Osteocyte (in vitro differentiated cells): ENCODE measurements around the gene MRPL10. TPM values are rescaled to one million over a fixed set of nuclear protein-coding genes. Genes with fewer than 3 reads are reported as not detected.

ENCODE experiments used
- DNase-seq: peaks from one replicate; pipeline ENCODE4 v3.0.0; 2021; ENCODE audit warnings: mixed read lengths; ENCODE audit not compliant: unreplicated experiment; ENCODE audit errors: extremely low spot score
- H3K27ac Mint-ChIP-seq: one replicate; pipeline ENCODE4 v1.8.0; 2021; ENCODE audit warnings: mild to moderate bottlenecking, mixed read lengths; ENCODE audit not compliant: unreplicated experiment
- H3K27me3 Mint-ChIP-seq: one replicate; pipeline ENCODE4 v1.8.0; 2021; ENCODE audit warnings: mixed read lengths; ENCODE audit not compliant: unreplicated experiment
- H3K36me3 Mint-ChIP-seq: one replicate; pipeline ENCODE4 v1.8.0; 2021; ENCODE audit warnings: mixed read lengths; ENCODE audit not compliant: unreplicated experiment
- H3K4me1 Mint-ChIP-seq: one replicate; pipeline ENCODE4 v1.8.0; 2021; ENCODE audit warnings: mixed read lengths; ENCODE audit not compliant: unreplicated experiment
- H3K4me3 Mint-ChIP-seq: one replicate; pipeline ENCODE4 v1.8.0; 2021; ENCODE audit warnings: mild to moderate bottlenecking, moderate library complexity, mixed read lengths; ENCODE audit not compliant: unreplicated experiment
- H3K9me3 Mint-ChIP-seq: one replicate; pipeline ENCODE4 v1.8.0; 2021; ENCODE audit warnings: mixed read lengths; ENCODE audit not compliant: unreplicated experiment
- total RNA-seq: library from RNA; stranded (reverse); gene quantifications from 2 replicates; pipeline ENCODE4 v1.2.1, GENCODE V29; 2021
- TF ChIP-seq, protein P1 (sequence below): fragments of 200-600 bp; sonication (generic); IDR thresholded peaks from 2 replicates; pipeline ENCODE4 v1.5.0; 2021; ENCODE audit warnings: antibody characterized with exemption, mild to moderate bottlenecking, moderate library complexity

Gene MRPL10
- total RNA-seq, 1 donor from 2014 or later: 41.8 TPM

DNA sequence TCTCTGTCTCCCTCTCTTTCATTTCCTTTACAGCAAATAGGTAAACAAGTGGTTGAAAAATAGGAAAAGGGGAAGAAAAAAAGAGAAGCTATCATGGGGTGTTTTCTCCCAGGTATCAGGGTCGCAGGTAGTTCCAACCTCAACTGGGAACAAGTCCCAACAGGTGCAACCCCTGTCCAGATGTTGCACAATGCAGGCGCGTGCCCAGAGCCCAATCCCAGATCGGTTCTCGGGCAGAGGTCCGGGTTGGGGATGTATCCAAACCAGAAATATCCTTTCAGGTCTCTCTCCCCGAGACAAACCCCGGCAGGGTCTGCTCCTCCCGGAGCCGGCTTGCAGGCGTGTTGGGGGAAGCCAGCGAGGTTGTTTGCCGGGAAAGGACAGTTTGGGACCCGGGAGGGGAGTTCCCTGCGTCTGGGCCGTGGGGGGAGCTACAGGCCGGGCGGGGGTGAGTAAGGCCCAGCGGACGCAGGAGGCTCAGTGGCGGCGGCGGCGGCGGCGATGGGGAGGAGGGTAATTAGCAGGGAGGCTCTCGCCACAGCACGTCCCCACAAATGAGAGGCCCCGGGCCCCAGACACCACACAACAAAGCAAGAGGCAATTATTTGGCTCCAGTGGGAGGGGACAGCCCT lies 40.8 kb upstream of the MRPL10 start:
- H3K27ac Mint-ChIP-seq: no peak overlapping the region
- peaks cover 31% of the 10 kb centered on the region for H3K4me1 Mint-ChIP-seq
- no peaks in the 10 kb centered on the region for H3K9me3 Mint-ChIP-seq
- H3K4me3 Mint-ChIP-seq: no peak overlapping the region
- no peaks in the 10 kb centered on the region for H3K36me3 Mint-ChIP-seq
- H3K27me3 Mint-ChIP-seq: peaks cover 32% of the 10 kb centered on the region
- DNase-seq: no peak
- TF ChIP-seq, protein P1, sequence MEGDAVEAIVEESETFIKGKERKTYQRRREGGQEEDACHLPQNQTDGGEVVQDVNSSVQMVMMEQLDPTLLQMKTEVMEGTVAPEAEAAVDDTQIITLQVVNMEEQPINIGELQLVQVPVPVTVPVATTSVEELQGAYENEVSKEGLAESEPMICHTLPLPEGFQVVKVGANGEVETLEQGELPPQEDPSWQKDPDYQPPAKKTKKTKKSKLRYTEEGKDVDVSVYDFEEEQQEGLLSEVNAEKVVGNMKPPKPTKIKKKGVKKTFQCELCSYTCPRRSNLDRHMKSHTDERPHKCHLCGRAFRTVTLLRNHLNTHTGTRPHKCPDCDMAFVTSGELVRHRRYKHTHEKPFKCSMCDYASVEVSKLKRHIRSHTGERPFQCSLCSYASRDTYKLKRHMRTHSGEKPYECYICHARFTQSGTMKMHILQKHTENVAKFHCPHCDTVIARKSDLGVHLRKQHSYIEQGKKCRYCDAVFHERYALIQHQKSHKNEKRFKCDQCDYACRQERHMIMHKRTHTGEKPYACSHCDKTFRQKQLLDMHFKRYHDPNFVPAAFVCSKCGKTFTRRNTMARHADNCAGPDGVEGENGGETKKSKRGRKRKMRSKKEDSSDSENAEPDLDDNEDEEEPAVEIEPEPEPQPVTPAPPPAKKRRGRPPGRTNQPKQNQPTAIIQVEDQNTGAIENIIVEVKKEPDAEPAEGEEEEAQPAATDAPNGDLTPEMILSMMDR: no peak

DNA sequence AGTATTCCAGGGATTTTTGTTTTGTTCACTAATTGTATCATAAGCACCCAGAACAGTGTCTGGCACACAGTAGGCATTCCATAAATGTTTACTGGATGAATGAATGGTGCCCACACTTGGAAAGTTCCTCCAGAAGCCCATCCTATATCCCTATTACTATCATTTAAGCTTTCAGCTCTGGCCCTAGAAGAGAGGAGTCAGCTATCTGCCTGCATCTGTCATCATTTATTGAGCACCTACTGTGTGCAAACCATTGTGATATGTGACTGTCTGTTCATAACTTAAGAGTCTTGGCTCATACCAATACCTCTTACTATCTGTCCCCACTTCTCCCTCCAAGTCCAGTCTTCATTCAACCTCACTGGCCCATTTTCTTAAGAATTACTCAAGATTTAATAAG lies 39.7 kb upstream of the MRPL10 start:
- Mint-ChIP-seq H3K9me3 (no peaks in the 10 kb centered on the region), H3K4me1 (peaks cover 31% of the 10 kb centered on the region), H3K36me3 (no peaks in the 10 kb centered on the region), H3K4me3 (no peak overlapping the region), H3K27me3 (peaks cover 32% of the 10 kb centered on the region), H3K27ac (no peak overlapping the region)
- no peak for DNase-seq
- TF ChIP-seq, protein P1: no peak

DNA sequence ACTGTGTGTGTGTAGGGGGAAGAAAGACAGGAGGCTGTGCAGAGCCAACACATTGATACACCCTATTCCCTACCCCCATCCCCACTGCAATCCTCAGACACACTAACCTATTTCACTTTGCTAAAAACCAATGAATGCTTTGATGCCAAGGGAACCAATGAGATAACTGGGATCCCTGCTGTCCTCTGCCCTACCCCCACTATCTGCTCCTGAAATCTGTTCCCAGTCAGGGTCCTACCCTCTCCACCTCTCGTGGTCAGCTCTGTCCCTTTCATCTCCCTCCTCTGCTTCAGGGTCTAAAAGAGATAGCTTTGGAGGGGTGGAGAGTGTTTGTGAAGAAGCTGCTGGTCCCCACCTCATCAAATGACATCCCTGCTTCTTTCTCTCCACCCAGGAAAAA lies 38.7 kb upstream of the MRPL10 start:
- Mint-ChIP-seq H3K27ac (no peak overlapping the region), H3K4me3 (no peak overlapping the region), H3K36me3 (no peaks in the 10 kb centered on the region), H3K27me3 (peaks cover 32% of the 10 kb centered on the region), H3K4me1 (peaks cover 25% of the 10 kb centered on the region), H3K9me3 (no peaks in the 10 kb centered on the region)
- TF ChIP-seq, protein P1: no peak
- no peak for DNase-seq

DNA sequence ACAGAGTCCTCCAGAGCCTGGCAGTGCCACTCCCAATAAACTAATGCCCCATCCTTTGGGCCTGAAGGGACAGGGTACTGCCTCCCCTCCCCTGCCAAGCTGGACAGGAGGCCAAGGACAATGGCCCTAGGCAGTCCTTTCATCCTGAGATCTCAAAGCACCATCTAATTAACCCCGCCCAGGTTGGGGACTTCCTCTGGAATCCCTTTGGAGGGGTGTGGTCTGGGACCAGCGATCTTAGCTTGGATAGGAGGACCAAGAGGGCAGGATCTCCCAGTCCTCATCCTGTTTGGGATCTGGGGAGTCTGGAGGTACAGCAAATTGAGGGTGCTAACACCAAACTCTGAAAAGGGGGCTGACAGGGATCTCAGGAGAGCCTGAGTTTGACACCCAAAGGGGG lies 37.8 kb upstream of the MRPL10 start:
- peaks cover 23% of the 10 kb centered on the region for H3K4me1 Mint-ChIP-seq
- H3K36me3 Mint-ChIP-seq: no peaks in the 10 kb centered on the region

GRCh38 chr17:47867813-47868533 lies 36.6 kb upstream of the MRPL10 start:
- peaks cover 2% of the 10 kb centered on the region for H3K36me3 Mint-ChIP-seq
- TF ChIP-seq, protein P1: no peak
- peaks cover 24% of the 10 kb centered on the region for H3K27me3 Mint-ChIP-seq
- no peaks in the 10 kb centered on the region for H3K9me3 Mint-ChIP-seq
- no peak for DNase-seq
- H3K4me1 Mint-ChIP-seq: peaks cover 23% of the 10 kb centered on the region
- no peak overlapping the region for H3K4me3 Mint-ChIP-seq
- no peak overlapping the region for H3K27ac Mint-ChIP-seq

More for the DNA sequence above, 37.8 kb upstream of the MRPL10 start:
- Mint-ChIP-seq H3K4me3 (no peak overlapping the region), H3K9me3 (no peaks in the 10 kb centered on the region), H3K27me3 (peaks cover 30% of the 10 kb centered on the region), H3K27ac (no peak overlapping the region)
- DNase-seq: no peak
- TF ChIP-seq, protein P1: no peak
